Tibial nerve (tissue), 4 donors: ENCODE data around the gene ZNF473. TPM values are rescaled to one million over a fixed set of nuclear protein-coding genes. Genes with fewer than 3 reads are reported as not detected.

Experiments used
- DNase-seq, 2 donors: peaks; one replicate each; pipeline ENCODE4 v3.0.0-alpha.2; 2019; ENCODE audit warnings: low spot score in 2 of 2
- H3K27ac ChIP-seq, 4 donors: fragments of 200-600 bp; sonication (generic) in 3 of 4; one replicate each; pipeline ENCODE4 v1.5.1; 2017 to 2019; ENCODE audit warnings: mild to moderate bottlenecking in 1 of 4
- H3K27me3 ChIP-seq, 2 donors: fragments of 200-600 bp; sonication (generic) in 1 of 2; one replicate each; pipeline versions ENCODE4 v1.5.1 to v1.6.0; 2017 to 2019
- H3K36me3 ChIP-seq, 3 donors: fragments of 200-600 bp; sonication (generic); one replicate each; pipeline ENCODE4 v1.5.1; 2018 to 2019
- H3K4me1 ChIP-seq, 4 donors: fragments of 200-600 bp; sonication (generic) in 3 of 4; one replicate each; pipeline ENCODE4 v1.5.1; 2017 to 2019
- H3K4me3 ChIP-seq, 4 donors: fragments of 200-600 bp; sonication (generic) in 3 of 4; one replicate each; pipeline ENCODE4 v1.5.1; 2017 to 2019; ENCODE audit warnings: mild to moderate bottlenecking in 1 of 4, moderate library complexity in 1 of 4
- H3K9me3 ChIP-seq, 4 donors: fragments of 200-600 bp; sonication (generic) in 3 of 4; one replicate each; pipeline ENCODE4 v1.5.1; 2017 to 2019
- CTCF ChIP-seq, 5 experiments: fragments of 200-600 bp in 3 of 5; fragments of 450-650 bp in 2 of 5; sonication (generic) in 3 of 5; IDR thresholded peaks; one replicate each; pipeline ENCODE4 v1.5.1; 2016 to 2019; ENCODE audit warnings: antibody characterized with exemption in 5 of 5, mild to moderate bottlenecking in 3 of 5, moderate library complexity in 2 of 5
- EP300 ChIP-seq, 2 donors: sonication (generic); formaldehyde crosslinking; IDR thresholded peaks; one replicate each; pipeline ENCODE4 v1.6.1; 2017; ENCODE audit warnings: antibody characterized with exemption in 2 of 2, mild to moderate bottlenecking in 1 of 2
- POLR2A ChIP-seq, 2 donors: fragments of 450-650 bp; IDR thresholded peaks; one replicate each; pipeline ENCODE4 v1.6.1; 2017; ENCODE audit warnings: antibody characterized with exemption in 2 of 2, mild to moderate bottlenecking in 2 of 2, moderate library complexity in 2 of 2
- WGBS, 2 donors: methylation state at CpG; one replicate each; pipeline ENCODE4 v1.1.5; 2018; 5-methylcytosine and 5-hydroxymethylcytosine counted together
- total RNA-seq, 4 donors: library from RNA; depleted of rRNA; stranded (reverse); fragments of >200 nt; gene quantifications; one replicate each; pipeline ENCODE4 v1.1.0, GENCODE V29; 2016

Gene ZNF473
- total RNA-seq, result 10 to 100 TPM in 2 of 4 donors, 1 to 10 TPM in 2; 8.2 to 25.5 (median 14.3) TPM

GRCh38 chr19:50025794-50026549, at the start of gene ZNF473:
Gene ZNF473 (plus strand): TSS chr19:50026005. CDS start chr19:50031083, 5,078 bp downstream.
- H3K4me1 ChIP-seq, result peaks cover 0 to 48% (median 19%) of the 10 kb centered on the region in 4 donors
- peaks cover 0 to 26% (median 0%) of the 10 kb centered on the region in 3 donors for H3K36me3 ChIP-seq
- H3K27ac ChIP-seq, result peak within 1 kb of the TSS; percentile 93 to 97 (median 96)
- peak; percentile 90 to 92 for DNase-seq
- TF ChIP-seq POLR2A (IDR thresholded peaks at IDR 0.05) (peak in 1 of 2 donors; percentile 58), CTCF (IDR thresholded peaks at IDR 0.05) (peak in 1 of 5 experiments; percentile 16), EP300 (IDR thresholded peaks at IDR 0.05) (peak; percentile 74 to 80)
- WGBS, 2 donors, result 13 to 17% methylated on average over 27 to 31 of the region's 45 CpGs
- H3K9me3 ChIP-seq, result no peaks in the 10 kb centered on the region
- no peaks in the 10 kb centered on the region for H3K27me3 ChIP-seq
- peak within 1 kb of the TSS; percentile 94 to 98 (median 96) for H3K4me3 ChIP-seq

GRCh38 chr19:49976496-49976895, 49.3 kb upstream of the ZNF473 start:
- H3K36me3 ChIP-seq, result peaks cover 0 to 84% (median 4%) of the 10 kb centered on the region in 3 donors
- WGBS, 2 donors, result 73 to 93% methylated on average over 3 of the region's 3 CpGs

GRCh38 chr19:49977076-49977475, 48.7 kb upstream of the ZNF473 start:
- no peaks in the 10 kb centered on the region for H3K27me3 ChIP-seq
- H3K27ac ChIP-seq, result no peak overlapping the region
- H3K9me3 ChIP-seq, result no peaks in the 10 kb centered on the region
- H3K4me3 ChIP-seq, result no peak overlapping the region
- peaks cover 0 to 90% (median 4%) of the 10 kb centered on the region in 3 donors for H3K36me3 ChIP-seq
- no peak for TF ChIP-seq CTCF (IDR thresholded peaks at IDR 0.05)
- no peak for TF ChIP-seq POLR2A (IDR thresholded peaks at IDR 0.05)
- TF ChIP-seq EP300 (IDR thresholded peaks at IDR 0.05), result no peak
- DNase-seq, result no peak
- H3K4me1 ChIP-seq, result peaks cover 0 to 8% (median 0%) of the 10 kb centered on the region in 4 donors
- 84 to 87% methylated on average over 13 of the region's 13 CpGs for WGBS, 2 donors

More at GRCh38 chr19:49976496-49976895, 49.3 kb upstream of the ZNF473 start:
- DNase-seq, result no peak
- H3K4me1 ChIP-seq, result peaks cover 0 to 13% (median 0%) of the 10 kb centered on the region in 4 donors
- no peak overlapping the region for H3K27ac ChIP-seq
- TF ChIP-seq EP300 (IDR thresholded peaks at IDR 0.05), result no peak
- TF ChIP-seq CTCF (IDR thresholded peaks at IDR 0.05), result no peak
- no peak for TF ChIP-seq POLR2A (IDR thresholded peaks at IDR 0.05)
- H3K4me3 ChIP-seq, result no peak overlapping the region
- no peaks in the 10 kb centered on the region for H3K9me3 ChIP-seq
- no peaks in the 10 kb centered on the region for H3K27me3 ChIP-seq

GRCh38 chr19:49977881-49978280, 47.9 kb upstream of the ZNF473 start:
- TF ChIP-seq POLR2A (IDR thresholded peaks at IDR 0.05), result no peak
- no peak for TF ChIP-seq CTCF (IDR thresholded peaks at IDR 0.05)
- no peak for TF ChIP-seq EP300 (IDR thresholded peaks at IDR 0.05)
- no peak overlapping the region for H3K4me3 ChIP-seq
- WGBS, 2 donors, result 83 to 90% methylated on average over 18 of the region's 18 CpGs
- H3K27me3 ChIP-seq, result no peaks in the 10 kb centered on the region
- H3K4me1 ChIP-seq, result peaks cover 0 to 4% (median 0%) of the 10 kb centered on the region in 4 donors
- no peak overlapping the region for H3K27ac ChIP-seq
- peaks cover 0 to 98% (median 4%) of the 10 kb centered on the region in 3 donors for H3K36me3 ChIP-seq
- H3K9me3 ChIP-seq, result no peaks in the 10 kb centered on the region
- no peak for DNase-seq

GRCh38 chr19:49978324-49978723, 47.5 kb upstream of the ZNF473 start:
- Histone ChIP-seq H3K27ac (no peak overlapping the region), H3K36me3 (peaks cover 0 to 98% (median 4%) of the 10 kb centered on the region in 3 donors), H3K4me1 (peaks cover 0 to 2% (median 0%) of the 10 kb centered on the region in 4 donors), H3K9me3 (no peaks in the 10 kb centered on the region), H3K4me3 (no peak overlapping the region), H3K27me3 (no peaks in the 10 kb centered on the region)
- DNase-seq, result no peak
- TF ChIP-seq EP300 (IDR thresholded peaks at IDR 0.05) (no peak), CTCF (IDR thresholded peaks at IDR 0.05) (no peak), POLR2A (IDR thresholded peaks at IDR 0.05) (no peak)
- 80 to 89% methylated on average over 11 of the region's 11 CpGs for WGBS, 2 donors
